ENCODE measurements around the gene SERINC3.

DNA sequence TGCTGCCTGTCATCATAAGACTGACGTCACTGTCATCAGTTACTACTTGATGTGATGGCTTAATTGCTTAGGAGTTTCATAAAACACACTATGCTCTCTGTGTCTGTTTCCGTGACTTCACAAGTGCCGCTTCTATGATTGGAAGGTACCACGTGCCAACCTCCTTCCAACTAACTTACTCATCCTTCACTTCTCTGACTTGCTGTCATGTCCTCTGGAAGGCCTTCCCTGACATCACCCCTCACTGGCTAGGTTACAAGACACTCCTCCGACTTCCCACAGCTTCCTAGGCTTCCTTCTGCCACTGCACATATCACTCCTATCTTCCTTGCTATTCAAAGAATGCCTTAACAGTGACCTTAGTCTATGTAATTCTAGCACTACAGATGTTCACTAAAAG, 20.4 kb downstream of the SERINC3 start:
- TF ChIP-seq CTCF (IDR thresholded peaks at IDR 0.05; ENCODE audit: low read length) (no peak), EZH2 (optimal IDR thresholded peaks at IDR 0.05; ENCODE audit: low read depth, low read length) (no peak)

Data from MM.1S (cell line).